Measurements from ENCODE around the gene NPIPA3.
"Not testable (repeated sequence)": the region's sequence is repeated elsewhere in the genome, so short reads cannot be mapped to it uniquely, and the experiment has no call there.

The NPIPA3 gene

DNA sequence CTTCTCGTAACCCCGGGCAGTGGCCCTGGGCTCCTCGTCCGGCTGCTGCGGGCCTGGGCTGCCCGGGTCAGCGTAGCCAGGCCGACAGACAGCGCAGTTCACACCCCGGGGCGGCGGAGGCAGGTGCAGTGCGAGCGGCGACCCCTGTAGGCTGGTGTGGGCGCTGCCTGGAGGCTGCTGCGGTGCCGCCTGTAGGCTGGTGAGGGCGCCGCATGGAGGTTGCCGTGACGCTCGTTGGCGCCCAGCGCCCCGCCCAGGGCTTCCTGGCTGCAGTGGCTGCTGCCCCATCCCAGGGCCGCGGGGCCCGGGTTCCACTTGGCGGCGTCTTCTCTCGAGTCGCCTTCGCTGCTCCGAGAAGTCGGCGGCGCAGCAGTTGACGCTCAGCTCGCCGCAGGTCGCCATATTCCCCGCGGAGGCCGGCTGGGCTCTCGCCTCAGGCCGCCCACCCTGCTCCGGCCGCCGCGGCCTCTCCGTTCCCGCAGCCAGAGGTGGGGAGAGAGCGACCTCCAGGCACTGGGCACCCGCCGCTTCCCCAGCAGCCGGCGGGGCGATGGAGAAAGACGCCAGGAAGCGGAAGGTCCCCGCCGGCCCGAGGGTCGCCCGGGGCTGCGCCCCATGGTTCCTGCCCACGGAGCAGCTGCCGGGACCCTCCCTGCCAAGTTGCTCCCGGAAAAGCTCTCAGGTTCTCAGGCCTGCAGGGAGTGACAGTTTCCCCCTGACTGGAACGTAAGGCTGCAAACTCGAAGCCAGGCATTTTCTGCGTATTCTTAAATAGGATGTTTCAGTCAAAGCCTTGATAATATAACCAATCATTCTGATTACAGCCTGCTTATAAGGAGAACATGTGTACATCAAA lies at the start of gene NPIPA3:
Gene NPIPA3 (plus strand): TSS at position 256 of the 856 bp plus-strand sequence. CDS start 5,533 bp downstream, outside the sequence.
- DNase-seq (ENCODE audit: low spot score) = not testable (repeated sequence)

DNA sequence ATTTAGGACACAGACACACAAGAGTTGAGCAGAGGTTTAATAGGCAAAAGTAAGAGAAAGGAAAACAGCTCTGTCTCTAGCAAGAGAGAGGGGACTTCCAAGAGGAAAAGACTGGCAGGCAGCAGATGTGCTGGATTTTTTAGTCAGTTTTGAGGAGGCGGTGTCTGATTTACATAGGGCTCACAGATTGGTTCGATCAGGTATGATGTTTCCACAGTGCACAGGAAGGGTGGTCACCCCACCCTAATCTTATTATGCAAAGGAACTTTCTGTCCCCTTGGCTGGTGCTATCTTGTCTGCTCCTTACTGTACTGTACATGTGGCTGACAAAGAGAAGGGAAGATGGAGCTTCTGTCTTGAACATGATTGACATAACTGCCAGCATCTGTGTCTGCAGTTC lies 45.1 kb upstream of the NPIPA3 start:
- DNase-seq (ENCODE audit: low spot score) = no peak

DNA sequence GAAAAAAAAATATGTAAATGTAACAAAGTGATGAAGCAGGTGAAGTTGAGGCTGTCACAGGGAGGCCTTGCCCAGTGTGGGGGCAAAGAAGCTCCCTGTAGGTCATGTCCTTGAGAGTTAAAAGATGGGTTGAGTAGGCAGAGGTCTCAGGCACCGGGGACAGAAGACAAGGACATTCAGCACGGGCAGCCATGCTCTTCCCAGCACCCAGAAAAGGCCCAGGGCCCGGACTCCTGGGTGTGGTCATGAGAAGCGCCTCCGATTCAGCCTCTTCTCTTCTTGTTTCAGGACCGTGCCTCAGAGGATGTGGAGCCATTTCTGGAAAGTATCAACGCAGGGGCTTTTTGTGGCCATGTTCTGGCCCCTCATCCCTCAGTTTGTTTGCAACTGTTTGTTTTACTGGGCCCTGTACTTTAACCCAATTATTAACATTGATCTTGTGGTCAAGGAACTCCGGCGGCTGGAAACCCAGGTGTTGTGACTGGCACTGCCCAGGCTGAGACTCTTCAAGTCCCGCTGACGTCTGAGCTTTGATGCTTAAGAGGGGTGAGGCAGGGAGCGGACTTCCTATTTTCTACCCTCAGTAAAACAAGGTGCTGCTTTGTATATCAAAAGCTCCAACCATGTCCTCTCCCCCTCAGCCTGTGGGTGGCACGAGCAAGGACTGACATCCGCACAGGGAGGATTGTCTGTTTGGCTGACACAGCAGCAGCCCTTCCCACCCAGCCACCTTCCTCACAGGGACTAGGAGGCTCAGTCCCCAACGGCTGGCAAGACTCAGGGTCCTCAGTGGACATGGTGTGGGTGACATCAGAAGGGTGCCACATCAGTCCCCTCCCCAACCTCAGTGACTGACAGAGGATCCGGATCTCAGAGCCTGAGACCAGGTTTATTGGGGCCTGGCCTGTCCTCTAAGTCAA lies 35.6 kb upstream of the NPIPA3 start:
- DNase-seq (ENCODE audit: low spot score) = no peak

DNA sequence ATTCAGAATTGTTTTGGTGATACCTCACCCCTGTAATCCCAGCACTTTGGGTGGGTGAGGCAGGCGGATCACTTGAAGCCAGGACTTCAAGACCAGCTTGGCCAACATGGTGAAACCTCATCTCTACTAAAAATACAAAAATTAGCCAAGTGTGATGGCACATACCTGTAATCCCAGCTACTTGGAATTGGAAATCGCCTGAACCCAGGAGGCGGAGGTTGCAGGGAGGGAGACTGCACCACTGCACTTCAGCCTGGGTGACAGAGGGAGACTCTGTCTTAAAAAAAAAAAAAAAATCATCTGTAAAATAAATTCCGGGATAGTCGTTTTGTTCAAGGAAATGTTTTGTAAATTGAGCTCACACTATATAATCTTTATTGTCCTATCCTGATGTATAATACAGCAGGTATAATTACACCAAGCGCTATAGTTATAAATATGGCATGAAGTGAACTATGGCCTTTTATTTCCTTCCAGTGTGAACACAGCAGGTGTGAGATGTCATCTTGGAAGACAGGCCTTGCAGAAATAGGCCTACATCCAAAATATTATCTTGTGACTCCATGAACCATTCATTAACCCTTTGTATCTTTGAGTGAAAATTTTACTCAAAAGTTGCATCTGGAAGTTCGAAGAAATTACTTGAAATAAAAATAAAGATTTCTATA lies 34.5 kb upstream of the NPIPA3 start:
- no peak for DNase-seq (ENCODE audit: low spot score)

DNA sequence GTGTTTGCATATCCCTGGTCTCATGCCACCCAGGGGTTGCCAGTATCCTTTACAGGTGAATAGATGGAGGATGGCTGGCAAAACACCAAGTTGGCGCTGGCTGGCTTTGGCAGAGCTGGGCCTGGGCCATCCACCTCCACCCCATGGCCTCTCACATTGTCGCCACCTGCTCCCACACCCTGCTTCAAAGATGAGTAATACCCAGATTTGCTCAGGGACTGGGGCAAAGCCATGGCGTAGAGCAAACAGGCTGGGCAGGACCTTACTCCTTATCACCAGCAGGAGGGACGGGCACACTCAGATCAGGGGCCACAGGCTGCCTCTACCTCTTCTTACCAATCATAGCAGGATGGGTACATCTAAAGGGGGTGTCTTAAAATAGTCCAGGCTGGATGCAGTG lies 33.4 kb upstream of the NPIPA3 start:
- DNase-seq (ENCODE audit: low spot score) = no peak

DNA sequence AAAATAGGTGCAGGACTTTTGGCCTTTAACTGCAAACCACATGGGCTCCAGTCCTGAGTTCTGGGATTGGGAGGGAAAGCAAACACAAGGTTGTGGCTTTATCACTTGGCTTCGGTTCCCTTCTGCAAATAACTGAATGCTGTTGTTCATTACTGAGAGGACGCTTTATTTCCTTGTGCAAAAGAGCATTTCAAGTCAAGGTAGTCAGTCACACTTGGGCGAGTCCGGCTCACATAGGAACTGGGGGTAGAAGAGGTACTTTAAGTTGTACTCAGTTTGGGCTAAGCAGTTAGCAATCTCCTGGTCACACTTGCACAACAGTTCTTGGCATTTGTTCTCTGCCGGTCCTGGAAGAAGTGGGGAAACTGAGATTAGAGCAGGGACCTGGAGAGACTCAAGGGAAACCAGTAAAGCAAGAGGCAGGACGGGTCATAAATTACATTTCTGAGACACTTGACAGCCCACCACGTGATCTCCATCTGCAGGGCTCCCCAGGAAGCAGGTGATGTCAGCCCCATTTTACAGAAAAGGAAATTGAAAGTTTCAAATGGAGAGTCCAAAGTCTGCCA lies 30.7 kb upstream of the NPIPA3 start:
- DNase-seq (ENCODE audit: low spot score) = no peak

DNA sequence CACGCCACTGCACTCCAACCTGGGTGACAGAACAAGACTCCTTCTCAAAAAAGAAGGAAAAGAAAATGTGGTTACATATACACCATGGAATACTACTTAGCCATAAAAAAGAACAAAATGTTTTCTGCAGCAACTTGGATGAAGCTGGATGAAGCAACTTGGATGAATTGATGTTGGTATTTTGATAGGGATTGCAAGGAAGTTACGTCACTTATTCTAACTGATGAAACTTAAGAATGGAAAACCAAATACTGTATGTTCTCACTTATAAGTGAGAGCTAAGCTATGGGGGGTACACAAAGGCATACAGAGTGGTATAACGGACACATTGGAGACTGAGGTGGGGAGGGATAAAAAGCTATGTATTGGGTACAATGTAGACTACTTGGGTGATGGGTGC lies 26.6 kb upstream of the NPIPA3 start:
- no peak for DNase-seq (ENCODE audit: low spot score)

DNA sequence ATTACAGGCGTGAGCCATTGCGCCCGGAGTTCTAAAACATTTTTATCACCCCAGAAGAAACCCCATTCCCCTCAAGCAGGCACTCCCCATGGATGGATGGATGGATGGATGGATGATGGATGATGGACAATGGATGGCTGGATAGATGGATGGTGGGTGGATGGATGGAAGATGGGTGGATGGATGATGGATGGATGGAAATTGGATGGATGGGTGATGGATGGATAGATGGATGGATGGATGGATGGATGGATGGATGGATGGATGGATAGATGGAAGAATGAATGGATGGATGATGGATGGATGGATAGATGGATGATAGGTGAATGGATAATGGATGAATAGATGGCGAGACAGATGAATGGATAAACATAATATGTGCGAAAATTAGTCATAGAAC lies 25.6 kb upstream of the NPIPA3 start:
- DNase-seq (ENCODE audit: low spot score) = no peak

DNA sequence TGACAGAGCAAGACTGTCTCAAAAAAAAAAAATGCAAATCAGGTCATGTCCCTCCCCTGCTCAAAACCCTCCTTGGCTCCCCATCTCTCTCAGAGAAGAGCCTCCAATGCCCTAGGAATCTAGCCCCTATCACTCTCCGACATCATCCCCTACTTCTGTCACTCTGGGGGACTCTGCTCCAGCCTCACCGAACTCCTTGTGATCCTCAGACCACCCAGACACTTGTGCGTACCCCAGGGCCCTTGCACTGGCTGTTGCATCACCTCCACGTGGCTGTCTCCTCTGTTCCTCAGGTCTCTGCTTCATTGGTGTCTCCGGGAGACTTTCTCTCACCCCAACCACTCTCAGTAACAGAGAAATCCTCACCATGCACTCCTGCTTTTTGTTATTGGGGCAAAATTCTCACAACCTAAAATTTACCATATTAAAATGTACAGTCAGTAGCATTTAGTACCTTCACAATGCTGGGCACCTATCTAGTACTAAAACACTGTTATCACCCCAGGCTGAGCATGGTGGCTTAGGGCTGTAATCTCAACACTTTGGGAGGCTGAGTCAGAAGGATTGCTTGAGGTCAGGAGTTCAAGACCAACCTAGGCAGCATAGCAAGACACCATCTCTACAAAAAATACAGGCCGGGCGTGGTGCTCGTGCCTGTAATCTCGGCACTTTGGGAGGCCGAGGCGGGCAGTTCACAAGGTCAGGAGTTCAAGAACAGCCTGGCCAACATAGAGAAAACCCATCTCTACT lies 24.3 kb upstream of the NPIPA3 start:
- DNase-seq (ENCODE audit: low spot score) = no peak

DNA sequence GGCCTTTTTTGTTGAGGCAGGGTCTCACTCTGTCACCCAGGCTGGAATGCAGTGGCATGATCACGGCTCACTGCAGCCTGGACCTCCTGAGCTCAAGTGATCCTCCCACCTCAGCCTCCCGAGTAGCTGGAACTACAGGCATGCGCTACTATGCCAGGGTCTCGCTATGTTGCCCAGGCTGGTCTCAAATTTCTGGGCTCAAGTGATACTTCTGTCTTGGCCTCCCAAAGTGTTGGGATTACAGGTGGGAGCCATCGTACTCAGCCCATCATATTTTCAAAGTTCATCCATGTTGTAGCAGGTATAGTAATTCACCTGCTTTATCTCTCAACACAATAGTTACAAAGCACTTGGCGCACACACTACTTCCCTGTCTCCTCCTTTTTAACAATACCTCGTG lies 22.8 kb upstream of the NPIPA3 start:
- not testable (repeated sequence) for DNase-seq (ENCODE audit: low spot score)

DNA sequence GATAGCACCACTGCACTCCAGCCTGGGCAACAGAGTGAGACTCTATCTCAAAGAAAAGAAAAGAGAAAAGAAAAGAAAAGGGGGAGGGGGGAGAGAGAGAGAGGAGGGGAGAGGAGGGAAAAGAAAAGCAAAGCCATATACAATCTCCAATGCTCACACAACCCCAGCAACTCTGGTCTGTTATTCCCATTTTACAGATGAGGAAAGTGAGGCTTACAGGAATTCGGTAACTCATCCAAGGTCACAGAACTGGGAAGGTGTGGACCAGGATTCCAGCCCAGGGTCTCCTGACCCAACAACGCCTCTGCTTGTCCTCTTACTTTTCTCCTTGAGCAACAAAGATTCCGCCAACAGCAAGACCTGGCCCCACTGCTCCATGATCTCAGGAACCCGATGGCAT lies 22.1 kb upstream of the NPIPA3 start:
- DNase-seq (ENCODE audit: low spot score) = no peak

DNA sequence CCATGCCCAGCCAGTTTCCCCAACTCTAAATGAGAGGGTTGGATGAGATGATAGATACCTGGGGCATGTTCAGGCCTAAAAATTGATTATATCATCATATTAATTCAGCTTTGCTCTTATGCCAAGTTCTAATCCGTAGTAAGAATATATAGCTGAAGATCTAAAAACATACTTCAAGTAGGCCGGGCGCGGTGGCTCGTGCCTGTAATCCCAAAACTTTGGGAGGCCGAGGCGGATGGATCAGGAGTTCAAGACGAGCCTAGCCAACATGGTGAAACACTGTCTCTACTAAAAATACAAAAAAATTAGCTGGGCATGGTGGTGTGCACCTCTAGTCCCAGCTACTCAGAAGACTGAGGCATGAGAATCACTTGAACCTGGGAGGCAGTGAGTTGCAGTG lies 21.1 kb upstream of the NPIPA3 start:
- DNase-seq (ENCODE audit: low spot score) = no peak

DNA sequence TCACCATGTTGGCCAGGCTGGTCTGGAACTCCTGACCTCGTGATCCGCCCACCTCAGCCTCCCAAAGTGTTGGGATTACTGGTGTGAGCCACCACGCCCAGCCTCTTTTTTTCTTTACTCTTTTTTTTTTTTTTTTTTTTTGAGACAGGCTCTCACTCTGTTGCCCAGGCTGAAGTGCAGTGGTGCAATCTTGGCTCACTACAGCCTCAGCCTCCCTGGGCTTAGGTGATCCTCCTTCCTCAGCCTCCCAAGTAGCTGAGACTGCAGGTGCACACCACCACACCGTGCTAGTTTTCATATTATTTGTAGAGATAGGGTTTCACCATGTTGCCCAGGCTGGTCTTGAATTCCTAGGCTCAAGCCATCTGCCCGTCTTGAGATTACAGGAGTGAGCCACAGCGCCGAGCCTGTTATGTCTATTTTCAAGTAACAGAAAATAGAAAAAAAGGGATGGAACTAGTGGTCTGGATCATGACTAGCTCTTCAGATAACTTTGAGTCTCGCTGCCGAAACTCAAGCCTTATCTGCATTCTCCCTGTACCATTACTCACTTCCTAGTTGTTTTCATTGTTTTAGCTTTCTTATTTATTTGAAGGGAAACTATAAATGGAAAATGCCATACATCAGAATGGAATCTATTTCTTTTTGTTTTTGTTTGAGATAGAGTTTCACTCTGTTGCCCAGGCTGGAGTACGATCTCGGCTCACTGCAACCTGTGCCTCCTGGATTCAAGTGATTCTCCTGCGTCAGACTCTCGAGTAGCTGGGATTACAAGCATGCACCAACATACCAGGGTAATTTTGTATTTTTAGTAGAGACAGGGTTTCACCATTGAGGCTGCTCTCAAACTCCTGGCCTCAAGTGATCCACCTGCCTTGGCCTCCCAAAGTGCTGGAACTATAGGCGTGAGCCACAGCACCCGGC lies 17.1 kb upstream of the NPIPA3 start:
- DNase-seq (ENCODE audit: low spot score) = not testable (repeated sequence)

DNA sequence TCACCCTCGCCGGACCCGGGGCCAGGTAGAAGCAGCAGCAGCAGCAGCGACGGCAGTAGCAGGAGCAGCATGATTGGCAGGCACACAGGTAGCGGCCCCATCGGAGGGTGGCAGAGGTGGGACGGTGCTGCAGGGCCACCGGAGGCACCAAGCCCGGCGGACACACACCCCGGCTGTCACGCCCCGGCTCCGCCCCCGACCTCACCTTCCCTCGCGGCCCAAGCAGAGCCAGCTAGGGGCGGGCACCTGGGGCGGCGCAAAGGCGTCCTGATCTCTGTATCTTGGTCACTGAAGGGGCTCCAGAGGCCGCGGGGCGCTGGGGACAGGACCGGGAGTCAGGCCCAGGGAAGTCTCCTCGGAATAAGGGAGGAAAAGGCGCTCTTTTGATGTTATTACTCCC lies 9.1 kb upstream of the NPIPA3 start, which contains the start of gene PLA2G10:
Gene PLA2G10 (minus strand): TSS at position 180 of the 400 bp plus-strand sequence. CDS start 79 bp downstream, at position 101.
- DNase-seq (ENCODE audit: low spot score) = not testable (repeated sequence)

DNA sequence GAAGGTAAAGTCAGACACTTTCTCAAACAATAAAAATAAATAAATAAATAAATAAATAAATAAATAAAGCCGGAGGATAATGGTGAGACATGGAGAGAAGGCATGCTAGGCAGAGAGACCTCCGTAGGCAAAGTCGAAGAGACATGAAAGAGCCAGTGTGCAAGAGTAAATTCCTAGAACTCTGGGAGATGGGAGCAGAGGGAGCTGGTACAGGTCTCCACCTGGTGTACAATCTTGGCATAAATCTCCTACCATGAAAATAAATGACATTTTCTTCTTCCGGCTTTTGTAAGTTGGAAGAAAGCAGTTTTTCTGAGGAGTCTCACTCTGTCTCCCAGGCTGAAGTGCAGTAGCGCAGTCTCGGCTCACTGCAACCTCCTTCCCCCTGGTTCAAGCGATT lies 1.4 kb upstream of the NPIPA3 start:
- DNase-seq (ENCODE audit: low spot score) = not testable (repeated sequence)

DNA sequence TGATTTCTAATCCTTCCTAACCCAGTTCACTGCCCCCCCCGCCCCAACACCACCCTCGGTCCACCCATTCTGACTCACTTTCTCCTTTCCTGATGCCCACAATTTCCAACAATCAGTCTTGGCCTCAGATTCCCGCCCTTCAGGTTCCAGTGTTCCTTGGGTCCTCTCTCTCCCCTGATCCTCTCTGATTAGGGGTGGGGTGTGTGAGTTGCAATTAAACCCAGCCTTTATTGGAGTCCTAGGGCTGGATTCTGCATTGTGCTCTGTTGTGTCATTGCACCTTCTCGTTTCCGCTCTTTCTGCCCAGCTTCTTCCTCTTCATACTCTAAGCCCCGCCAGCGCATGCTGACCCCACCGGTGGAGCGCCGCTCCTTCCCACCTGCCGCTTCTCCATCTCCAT lies 539 bp upstream of the NPIPA3 start:
- not testable (repeated sequence) for DNase-seq (ENCODE audit: low spot score)

DNA sequence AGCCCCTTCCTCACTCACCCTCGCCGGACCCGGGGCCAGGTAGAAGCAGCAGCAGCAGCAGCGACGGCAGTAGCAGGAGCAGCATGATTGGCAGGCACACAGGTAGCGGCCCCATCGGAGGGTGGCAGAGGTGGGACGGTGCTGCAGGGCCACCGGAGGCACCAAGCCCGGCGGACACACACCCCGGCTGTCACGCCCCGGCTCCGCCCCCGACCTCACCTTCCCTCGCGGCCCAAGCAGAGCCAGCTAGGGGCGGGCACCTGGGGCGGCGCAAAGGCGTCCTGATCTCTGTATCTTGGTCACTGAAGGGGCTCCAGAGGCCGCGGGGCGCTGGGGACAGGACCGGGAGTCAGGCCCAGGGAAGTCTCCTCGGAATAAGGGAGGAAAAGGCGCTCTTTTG lies 30.0 kb downstream of the NPIPA3 start:
- DNase-seq (ENCODE audit: low spot score) = not testable (repeated sequence)

DNA sequence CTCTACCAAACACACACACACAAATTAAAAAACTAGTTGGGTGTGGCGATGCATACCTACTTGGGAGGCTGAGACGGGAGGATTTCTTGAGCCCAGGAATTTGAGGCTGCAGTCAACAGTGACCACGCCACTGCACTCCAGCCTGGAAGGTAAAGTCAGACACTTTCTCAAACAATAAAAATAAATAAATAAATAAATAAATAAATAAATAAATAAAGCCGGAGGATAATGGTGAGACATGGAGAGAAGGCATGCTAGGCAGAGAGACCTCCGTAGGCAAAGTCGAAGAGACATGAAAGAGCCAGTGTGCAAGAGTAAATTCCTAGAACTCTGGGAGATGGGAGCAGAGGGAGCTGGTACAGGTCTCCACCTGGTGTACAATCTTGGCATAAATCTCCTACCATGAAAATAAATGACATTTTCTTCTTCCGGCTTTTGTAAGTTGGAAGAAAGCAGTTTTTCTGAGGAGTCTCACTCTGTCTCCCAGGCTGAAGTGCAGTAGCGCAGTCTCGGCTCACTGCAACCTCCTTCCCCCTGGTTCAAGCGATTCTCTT lies 37.7 kb downstream of the NPIPA3 start:
- DNase-seq (ENCODE audit: low spot score) = not testable (repeated sequence)

DNA sequence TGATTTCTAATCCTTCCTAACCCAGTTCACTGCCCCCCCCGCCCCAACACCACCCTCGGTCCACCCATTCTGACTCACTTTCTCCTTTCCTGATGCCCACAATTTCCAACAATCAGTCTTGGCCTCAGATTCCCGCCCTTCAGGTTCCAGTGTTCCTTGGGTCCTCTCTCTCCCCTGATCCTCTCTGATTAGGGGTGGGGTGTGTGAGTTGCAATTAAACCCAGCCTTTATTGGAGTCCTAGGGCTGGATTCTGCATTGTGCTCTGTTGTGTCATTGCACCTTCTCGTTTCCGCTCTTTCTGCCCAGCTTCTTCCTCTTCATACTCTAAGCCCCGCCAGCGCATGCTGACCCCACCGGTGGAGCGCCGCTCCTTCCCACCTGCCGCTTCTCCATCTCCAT lies 38.6 kb downstream of the NPIPA3 start:
- not testable (repeated sequence) for DNase-seq (ENCODE audit: low spot score)
